Right ventricle myocardium superior (tissue), 1 donor: Measurements from ENCODE around the gene NFIA. TPM values are rescaled to one million over a fixed set of nuclear protein-coding genes. Genes with fewer than 3 reads are reported as not detected.
"Not testable (repeated sequence)": the region's sequence is repeated elsewhere in the genome, so short reads cannot be mapped to it uniquely, and the experiment has no call there.

Experiments
- ATAC-seq: fragments of 200-7000 bp; cut with Tn5 transposase; one replicate; pipeline ENCODE4 v1.9.1; 2020; ENCODE audit warnings: mild to moderate bottlenecking; ENCODE audit not compliant: poor library complexity
- DNase-seq: peaks from one replicate; pipeline ENCODE4 v3.0.0-alpha.2; 2020
- intact Hi-C: fragments of 100-400 bp; cut with DNase I; formaldehyde crosslinking; loops from one replicate; pipeline ENCODE4 v1.11.2; 2022
- total RNA-seq: library from RNA; stranded (reverse); fragmentation: NEBNext Ultra II Directional; extraction: Animal tissue kit (Norgen Biotek cat#: 25700); gene quantifications from one replicate; pipeline ENCODE4 v1.2.1, GENCODE V29; 2021
- donor health status: DM: no; HTN: yes; CAD: no; lungs with severe emphysema.

Gene NFIA
- total RNA-seq, 1 donor from 2014 or later: 89.5 TPM

DNA sequence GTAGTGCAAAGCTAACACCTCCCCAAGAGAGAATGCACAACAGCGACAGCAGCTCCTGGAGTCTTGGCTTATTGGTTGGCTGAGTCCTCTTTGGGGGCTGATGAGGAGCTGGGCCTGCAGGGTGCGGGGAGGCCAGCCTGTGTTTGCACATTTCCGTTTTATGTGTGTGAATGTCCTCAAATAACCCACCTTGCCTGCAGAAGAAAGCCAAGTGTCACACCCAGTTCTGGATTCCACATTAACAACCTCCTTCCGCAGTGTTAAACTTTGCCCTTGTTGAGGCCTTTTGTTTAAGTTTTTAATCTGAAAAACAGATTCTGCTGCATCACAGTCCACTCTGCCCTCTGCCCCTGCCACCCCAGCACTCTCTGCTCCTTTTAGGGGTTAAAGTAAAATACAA, 368.1 kb downstream of the NFIA start:
- ATAC-seq (peak; percentile 32), DNase-seq (peak; percentile 58)
- intact Hi-C loops: loop anchor here (10.0 kb wide), 1 partner anchor 476 kb away; no protein-coding TSS in a partner anchor

DNA sequence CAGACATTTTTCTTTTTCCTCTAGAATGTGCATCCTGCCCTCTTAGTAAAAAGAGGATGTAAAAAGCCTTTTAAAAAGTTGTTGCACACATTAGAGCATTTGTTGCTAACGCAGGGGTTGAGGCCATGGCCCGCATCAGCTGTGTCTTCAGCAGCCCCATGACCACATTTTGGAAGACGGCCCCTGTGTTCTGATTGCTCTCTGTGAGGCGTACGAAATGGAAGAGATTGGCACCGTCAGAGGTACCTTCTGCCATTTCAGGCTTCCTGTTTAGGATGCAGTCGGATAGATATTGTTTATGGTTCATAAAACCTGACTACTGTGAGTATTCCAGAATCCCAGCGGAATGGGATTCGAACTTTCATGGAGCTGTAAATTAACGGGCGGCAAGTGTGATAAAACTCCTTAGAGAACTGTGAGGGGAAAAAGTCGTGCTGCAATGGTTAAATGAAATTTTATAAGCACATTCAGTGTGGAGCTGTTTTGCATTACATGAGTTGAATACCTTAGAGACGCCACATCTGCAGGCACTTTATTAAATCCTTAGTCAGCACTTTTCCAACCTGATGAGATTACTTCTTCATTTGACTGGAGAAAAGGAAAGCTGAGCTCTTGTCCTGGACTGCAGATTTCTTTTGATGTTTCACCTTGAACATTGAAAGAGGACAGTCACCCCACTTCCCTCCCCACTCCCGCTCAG, 368.7 kb downstream of the NFIA start:
- DNase-seq (no peak), ATAC-seq (no peak)
- intact Hi-C loops: loop anchor here (10.0 kb wide), 1 partner anchor 476 kb away; no protein-coding TSS in a partner anchor

DNA sequence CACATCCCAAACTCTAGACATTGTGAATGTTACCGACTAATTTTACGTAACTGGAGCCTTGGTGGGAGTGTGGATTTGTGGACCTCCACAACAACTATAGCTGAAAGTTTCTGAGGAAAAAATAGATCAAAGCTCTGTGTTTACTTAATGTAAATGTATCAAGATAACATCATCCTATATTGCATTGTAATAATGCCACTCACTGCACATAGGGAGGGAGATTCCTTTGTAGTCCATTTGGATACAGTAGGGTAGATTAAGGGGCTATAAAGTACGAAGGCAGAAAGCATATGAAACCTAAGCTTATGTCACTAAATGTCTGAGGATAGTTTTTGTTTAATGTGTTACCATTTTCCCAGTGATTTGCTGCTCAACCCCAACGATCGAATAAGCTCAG, 369.2 kb downstream of the NFIA start:
- intact Hi-C loops: loop anchor here (10.0 kb wide), 1 partner anchor 477 kb away; no protein-coding TSS in a partner anchor
- no peak for ATAC-seq
- no peak for DNase-seq

DNA sequence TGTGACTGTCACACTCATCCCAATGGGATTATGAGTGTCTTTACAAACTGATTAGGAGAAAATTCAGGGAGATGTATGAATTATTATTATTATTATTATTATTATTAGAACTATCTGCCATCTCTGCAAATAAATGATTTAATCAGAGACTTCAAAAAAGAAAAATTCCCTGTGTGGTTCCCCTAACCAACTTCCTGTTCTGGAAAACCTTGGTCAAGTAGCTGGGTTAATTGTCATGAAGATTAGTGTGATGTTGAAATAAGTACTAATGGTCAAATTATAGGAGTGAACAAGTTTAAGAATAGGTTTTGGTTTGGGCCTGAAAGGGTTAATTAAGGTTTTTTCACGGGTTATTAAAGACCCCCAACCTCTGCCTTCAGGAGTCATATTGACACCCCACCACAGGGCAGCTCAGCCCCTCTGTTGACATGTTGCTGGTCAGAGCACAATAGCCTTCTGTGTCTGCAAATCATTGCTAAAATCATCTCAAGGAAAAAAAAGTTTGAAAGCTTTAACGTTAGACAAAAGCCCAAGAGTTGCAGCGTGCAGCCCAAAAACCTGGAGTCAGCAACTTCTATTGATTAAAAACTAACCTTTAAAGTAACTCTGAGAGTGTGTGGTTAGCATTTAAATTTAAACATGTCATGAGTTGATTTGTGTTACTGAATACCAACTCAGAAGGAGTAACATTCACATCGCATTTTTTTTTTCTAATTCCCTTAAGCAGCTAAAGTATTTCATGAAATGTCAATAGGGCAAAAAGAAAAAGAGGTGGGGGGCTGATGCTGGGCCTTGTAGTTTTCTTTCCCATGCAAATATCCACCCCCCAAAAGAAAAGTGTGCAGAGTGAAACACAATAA, 370.0 kb downstream of the NFIA start:
- intact Hi-C loops: loop anchor here (2.0 to 10.0 kb wide), 2 partner anchors 402 to 478 kb away; no protein-coding TSS in a partner anchor
- ATAC-seq: no peak
- DNase-seq: no peak

DNA sequence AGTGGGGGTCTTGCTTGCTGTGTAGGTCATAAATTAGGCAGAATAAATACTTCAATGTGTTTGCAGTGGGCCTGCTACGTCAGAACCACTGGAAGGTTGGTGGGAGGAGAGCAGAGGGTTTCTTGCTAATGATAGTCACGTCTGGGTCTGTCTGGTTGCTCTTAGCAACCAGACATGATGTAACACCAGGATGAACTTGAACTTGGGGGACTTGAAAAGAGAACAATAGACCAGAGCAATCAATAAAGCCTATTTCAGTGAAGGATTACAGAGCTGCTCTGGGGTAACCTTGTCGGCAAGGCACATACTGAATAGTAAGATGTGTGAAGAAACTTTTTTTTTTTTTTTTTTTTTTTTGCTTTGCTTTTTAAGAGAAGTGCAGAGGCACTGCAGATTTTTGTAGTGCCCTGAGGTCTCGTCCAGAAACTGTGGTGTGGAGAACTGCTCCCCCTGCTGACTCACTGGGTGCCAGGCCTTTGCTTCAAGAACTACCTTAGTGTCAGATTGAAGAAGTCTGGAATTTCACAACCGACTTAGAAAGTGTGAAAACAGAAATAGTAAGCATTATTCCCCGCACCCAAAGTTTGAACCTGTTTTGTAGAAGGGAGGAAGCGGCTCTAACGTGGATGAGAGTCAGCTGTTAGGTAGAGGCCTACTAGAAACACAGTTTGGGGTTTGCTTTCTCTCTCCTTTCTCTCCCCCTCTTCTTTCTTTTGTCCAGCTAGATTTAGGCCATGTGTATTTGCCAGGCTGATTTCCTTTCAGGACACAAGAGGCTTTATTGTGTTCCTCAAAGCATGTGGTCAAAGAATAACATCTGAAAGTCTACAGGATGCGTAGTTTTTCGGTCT, 371.0 kb downstream of the NFIA start:
- peak; percentile 91 for DNase-seq
- intact Hi-C loops: loop anchor here (2.0 to 10.0 kb wide), 2 partner anchors 403 to 479 kb away; no protein-coding TSS in a partner anchor
- ATAC-seq: peak; percentile 81

DNA sequence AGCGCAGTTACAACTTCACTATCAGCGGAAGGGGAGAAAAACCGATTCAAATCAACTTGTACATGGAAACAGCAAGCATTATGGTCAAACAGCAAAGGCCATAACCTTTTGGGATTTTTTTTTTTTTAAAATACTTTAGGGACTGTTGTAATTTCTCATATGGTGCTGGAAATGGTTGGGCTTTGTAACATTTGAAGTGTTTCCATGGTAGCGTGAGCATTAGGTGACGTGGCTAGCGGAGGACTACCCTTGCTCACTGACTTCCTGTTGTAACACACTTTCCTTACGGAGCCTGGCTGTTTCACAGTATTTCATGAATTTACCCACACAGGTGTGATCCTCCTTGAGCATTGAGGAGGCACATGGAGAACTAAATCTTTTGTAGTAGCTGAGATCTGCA, 373.0 kb downstream of the NFIA start:
- intact Hi-C loops: loop anchor here (10.0 kb wide), 1 partner anchor 481 kb away; no protein-coding TSS in a partner anchor
- no peak for DNase-seq
- ATAC-seq: no peak

DNA sequence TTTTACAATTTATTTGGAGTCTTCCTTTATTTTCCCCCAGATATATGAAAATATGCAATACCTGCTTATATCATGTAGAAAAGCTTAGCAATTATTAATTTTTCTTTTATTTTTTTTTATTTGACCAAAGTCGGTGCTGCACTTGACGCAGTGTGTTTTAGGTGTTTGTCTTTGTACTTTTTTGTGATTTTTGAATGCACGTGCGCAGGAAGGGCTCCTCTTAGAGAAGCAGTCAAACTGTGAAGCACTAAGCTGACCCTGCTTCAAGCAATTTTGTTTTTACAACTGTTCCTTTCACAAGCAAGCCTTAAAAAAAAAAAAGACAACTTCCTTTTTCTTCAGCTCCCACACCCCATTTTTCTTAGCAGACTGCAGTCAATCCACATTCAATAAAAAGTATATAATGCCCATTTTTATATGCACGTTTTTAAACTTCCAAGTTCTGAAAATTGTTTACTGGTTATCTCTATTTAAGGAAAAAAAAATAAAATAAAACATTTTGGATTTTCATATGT, 375.2 kb downstream of the NFIA start:
- DNase-seq (no peak), ATAC-seq (no peak)
- intact Hi-C loops: loop anchor here (10.0 kb wide), 1 partner anchor 483 kb away; no protein-coding TSS in a partner anchor

DNA sequence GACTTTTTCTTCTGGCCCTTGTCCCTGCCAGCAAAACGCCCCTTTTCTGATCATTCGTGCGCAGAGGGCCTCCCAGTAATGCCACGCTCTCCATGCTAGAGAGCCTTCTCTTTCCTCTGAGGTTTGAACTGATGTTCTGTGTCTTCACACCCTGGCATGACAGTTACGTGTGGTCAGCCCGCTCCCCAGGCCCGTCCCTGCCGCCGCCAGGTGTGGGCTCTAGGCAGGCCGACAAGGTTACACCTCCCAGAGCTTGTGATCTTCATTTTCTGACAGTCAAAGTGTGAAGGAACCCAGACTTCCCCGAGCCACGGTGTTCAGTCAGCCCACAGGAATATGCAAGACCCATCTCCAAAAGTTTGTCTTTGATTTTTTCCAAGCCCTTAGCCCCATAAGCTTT, 377.0 kb downstream of the NFIA start:
- intact Hi-C loops: loop anchor here (10.0 kb wide), 1 partner anchor 485 kb away; no protein-coding TSS in a partner anchor
- ATAC-seq (no peak), DNase-seq (no peak)

DNA sequence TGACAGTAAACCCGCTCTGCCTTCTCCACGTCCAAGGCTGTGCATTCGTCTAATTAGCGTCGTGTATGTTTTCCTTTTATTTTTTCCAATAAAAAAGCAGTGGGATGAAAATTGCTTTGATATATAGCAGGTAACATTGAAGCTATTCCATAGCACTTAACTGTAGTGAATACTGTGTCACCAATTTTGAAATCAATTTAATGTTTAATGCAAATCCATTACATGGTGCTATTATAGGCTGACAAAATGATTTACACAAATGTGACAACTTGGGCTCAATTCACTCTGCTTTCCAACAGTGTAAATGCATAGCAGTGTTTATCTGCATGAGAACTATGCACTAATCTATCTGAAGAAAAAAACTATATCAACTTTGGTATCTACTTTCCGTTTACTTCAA, 377.8 kb downstream of the NFIA start:
- DNase-seq: no peak
- no peak for ATAC-seq
- intact Hi-C loops: no loop called here

DNA sequence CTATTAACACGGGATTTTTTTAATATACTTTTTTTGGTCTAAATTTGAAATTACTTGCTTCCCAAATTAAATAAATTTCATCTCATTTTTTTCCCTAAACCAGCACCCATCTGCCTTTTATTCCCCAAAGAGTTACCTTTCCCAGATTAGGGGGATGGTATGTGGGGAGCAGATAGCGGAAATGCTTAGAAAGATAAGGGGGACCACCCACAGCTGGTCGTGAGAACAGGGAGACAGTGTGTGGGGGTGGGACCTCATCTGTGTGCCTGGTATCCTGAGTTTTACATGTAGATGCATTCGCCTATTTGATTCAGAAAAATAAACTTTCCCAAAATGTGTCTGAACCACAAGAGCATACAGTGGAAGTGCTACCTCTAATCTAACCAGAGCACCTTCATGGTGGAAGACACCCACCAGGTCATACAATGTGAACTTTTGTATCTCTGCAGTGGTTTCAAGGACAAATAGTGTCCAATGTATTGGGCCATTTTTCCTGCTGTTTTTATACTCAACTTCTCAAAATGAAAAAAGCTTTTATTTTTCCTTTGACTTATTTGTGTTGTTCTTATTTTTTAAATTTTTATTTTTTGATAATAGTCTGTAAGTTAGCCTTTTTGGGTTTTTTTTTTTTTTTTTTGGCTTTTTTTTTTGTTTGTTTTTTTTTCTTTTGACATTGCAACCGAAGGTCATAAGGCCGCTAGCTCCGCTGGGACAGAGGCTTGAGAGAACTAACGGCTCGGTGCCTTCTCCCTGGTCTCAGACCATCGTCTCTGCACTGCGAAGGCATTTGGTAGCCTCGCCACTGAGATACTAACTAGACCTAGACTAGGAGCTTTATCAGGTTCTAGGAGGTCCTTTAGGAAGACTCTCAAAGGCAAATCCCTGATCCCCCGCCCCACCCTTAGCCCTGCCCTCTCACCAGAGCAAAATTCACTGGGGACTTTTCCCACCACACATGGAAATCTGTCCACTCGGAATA, 379.3 kb downstream of the NFIA start:
- intact Hi-C loops: no loop called here

DNA sequence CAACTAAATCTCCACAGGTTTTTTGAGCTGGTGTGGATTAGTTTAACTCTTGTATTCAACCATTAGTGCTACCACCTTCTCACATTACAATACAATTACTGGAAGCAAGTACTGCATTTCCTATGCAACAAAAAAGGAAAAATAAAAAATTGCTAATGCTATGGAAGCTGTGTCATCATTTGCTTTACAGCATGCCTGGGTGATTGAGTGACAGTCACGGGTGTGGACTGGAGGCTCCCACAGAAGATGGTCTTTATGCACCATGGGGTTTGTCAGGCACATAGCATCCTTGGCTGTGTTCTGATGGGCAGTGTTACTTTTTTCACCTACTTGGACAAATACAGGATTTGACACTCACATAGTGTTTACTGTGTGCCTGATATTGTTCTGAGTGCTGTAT, 380.3 kb downstream of the NFIA start:
- DNase-seq: no peak
- no peak for ATAC-seq
- intact Hi-C loops: no loop called here

More for the DNA sequence above, 379.3 kb downstream of the NFIA start:
- no peak for DNase-seq
- no peak for ATAC-seq

DNA sequence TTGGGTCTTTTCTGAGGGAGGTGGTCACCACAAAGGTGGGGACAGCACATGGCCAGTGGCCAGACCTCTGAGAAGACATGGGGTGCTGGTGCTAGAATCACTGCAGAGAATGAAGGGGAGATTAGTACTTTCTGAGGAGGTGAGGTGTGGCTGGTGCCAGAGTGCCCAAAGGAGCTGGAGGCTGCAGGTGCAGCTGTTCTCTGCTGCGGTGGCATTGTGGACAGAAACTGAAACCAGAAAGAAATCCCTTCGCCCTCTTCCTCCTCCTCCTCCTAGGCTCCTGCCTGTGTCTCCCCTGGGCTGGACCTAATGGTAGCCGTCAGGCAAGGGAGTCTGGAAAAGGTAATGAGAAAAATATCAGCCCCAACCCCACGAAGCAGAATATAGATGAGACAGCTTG, 380.9 kb downstream of the NFIA start:
- ATAC-seq (no peak), DNase-seq (no peak)
- intact Hi-C loops: no loop called here

DNA sequence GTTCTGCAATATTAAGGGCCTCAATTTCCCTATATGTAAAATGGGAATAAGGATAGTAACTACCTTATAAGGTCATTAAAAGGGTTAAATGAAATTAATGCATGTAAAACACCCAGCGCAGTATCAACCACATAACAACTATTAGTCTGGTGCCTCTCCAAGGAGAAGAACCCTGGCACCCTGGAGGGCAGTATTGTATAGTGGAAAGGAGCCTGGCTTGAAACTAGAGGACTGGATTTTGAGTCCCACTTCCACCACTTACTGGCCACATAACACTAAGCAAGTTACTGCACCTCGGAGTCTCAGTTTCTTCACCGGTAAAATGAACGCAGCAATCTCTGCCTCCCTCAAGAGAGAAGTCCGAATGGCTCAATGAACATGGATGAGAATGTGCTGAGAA, 385.5 kb downstream of the NFIA start:
- intact Hi-C loops, DNase-seq, ATAC-seq: not testable (repeated sequence)

DNA sequence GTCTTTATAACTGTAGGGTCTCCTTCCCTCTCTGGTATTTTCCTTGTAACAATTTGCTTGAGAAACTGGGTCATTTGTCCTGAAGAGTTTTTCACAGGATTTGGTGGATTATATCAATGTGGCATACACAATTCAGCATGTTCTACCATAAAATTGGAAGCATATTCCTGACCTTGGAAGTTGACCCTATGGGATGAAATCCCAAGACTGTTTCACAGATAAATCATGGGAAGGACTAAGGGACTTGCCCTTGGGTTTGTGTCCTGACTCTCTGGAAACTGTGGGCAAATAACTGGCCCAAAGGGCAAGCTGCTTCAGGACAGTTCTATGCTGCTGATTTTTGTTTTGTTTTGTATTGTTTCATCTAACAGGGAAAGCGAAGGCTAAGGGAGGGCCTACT, 387.0 kb downstream of the NFIA start:
- ATAC-seq (no peak), DNase-seq (no peak)
- intact Hi-C loops: no loop called here

DNA sequence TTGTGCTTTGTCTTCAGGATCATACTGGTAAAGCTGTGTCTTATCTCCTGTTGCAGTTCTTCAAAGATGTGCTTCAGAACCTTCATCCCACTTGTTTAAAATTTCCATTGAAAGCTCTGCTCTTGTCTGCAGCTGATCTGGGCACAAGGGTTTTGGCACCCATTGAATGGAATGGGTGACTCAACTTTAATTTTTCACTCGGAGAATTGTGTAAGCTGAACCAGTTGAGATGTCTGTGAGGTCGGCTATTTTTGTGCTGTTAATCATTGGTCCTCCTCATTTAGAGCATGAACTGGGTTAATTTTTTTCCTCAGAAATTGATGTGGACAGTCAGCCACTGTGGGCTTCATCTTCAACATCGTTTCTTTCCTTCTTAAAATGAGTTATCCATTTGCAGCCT, 390.5 kb downstream of the NFIA start:
- DNase-seq: no peak
- intact Hi-C loops: no loop called here
- no peak for ATAC-seq

DNA sequence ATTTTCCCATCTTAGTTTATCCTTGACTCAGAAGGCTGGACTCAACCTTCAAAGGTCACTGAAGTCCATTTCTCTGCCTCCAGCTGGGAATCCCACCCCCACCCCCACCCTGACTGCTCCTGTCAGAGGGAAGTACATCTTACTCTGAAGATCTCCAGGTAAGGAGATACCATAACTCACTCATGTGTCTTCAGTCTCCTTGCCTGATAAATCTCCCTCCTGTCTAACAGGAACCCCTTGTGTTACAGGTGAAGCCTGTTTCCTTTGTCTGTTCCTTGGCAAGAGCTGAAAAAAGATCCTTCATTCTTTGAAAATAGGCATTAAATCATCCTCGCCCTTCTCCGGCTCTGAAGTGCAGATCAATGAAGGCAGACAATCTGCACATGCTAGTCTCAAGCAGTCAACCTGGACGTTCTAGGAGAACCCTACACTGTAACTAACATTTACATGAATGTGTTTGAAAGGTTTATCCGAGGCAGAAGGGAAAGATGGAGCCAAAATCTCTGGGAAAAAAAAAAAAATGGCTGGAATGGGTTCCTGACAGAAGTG, 392.0 kb downstream of the NFIA start:
- intact Hi-C loops: no loop called here
- ATAC-seq: no peak

DNA sequence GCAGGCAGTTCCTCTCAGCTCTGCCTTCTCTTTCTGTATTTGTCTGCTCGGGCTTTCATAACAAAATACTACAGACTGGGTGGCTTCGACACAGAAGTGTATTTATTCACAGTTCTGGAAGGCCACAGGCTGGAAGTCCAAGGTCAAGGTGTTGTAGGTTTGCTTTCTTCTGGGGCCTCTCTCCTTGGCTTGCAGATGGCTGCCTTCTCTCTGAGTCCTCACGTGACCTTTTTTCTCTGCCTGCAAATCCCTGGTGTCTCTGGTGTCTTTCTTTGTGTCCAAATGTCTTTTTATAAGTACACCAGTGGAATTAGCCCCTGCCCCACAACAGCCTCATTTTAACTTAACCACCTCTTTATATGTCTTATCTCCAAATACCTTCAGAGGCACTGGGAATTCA, 392.6 kb downstream of the NFIA start:
- ATAC-seq (no peak), DNase-seq (no peak)
- intact Hi-C loops: no loop called here

More for the DNA sequence above, 392.0 kb downstream of the NFIA start:
- no peak for DNase-seq
